ENCODE results near the gene MRPS2.

Gene MRPS2

GRCh38 chr9:135468854-135469521, 31.5 kb upstream of the MRPS2 start:
- no CpG with 5 or more reads among the region's 16 CpGs for WGBS (ENCODE audit: insufficient coverage, insufficient read length)
- H3K36me3 ChIP-seq (ENCODE audit: control insufficient read depth, insufficient read depth, low read length): no peaks in the 10 kb centered on the region
- H3K4me1 ChIP-seq (ENCODE audit: control insufficient read depth, insufficient read depth, low read length): peaks cover 6% of the 10 kb centered on the region
- DNase-seq (ENCODE audit: low read depth, low spot score): no peak
- H3K27me3 ChIP-seq (ENCODE audit: control insufficient read depth, insufficient read depth, low read length): no peaks in the 10 kb centered on the region
- no peak overlapping the region for H3K4me3 ChIP-seq (ENCODE audit: low read length)
- no peak overlapping the region for H3K27ac ChIP-seq (ENCODE audit: low read length)
- no peaks in the 10 kb centered on the region for H3K9me3 ChIP-seq (ENCODE audit: control insufficient read depth, insufficient read depth, low read length)

DNA sequence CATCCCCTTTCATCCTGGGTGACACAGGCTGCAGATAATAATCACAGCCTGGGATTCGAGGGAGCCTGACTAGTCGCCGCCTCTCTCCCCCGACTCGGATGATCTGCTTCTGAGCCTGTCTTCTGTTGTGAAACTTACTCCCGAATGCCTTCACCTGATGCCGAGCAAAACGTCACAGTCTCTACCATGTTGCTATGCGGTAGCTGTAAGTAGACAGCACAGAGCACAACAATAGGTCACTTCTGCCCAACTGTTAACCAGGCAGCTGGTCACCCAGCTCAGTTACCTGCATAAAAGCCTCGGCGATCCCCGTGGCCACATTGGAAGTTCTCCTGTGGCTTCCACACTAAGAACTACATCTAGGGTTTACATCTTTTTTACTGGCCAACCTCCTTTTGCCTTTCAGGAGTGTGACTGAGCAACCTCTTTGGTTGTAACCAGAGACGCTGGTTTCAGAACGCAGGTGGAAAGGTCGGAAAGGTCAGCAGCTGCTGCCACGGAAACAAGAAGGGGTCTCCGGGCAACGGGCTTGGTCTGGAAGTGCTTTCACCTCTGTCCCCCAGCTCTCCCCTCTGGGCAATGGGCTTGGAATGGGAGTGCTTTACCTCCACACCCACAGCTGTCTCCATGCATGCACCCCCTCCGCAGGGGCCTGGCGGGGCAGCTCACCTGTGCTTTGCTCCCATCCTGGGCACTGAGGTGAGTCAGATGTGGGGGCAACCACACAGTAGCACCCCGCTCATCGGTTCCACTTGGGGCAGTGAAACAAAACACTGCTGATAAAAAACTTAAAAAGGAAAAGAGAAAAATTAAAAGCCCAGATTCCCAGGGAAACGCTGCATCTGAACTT, 28.5 kb upstream of the MRPS2 start:
- peaks cover 6% of the 10 kb centered on the region for H3K4me1 ChIP-seq (ENCODE audit: control insufficient read depth, insufficient read depth, low read length)
- no CpG with 5 or more reads among the region's 23 CpGs for WGBS (ENCODE audit: insufficient coverage, insufficient read length)
- DNase-seq (ENCODE audit: low read depth, low spot score): no peak
- no peaks in the 10 kb centered on the region for H3K36me3 ChIP-seq (ENCODE audit: control insufficient read depth, insufficient read depth, low read length)
- no peak overlapping the region for H3K4me3 ChIP-seq (ENCODE audit: low read length)
- no peak overlapping the region for H3K27ac ChIP-seq (ENCODE audit: low read length)
- H3K9me3 ChIP-seq (ENCODE audit: control insufficient read depth, insufficient read depth, low read length): no peaks in the 10 kb centered on the region
- no peaks in the 10 kb centered on the region for H3K27me3 ChIP-seq (ENCODE audit: control insufficient read depth, insufficient read depth, low read length)

GRCh38 chr9:135473972-135474543, 26.4 kb upstream of the MRPS2 start:
- no peak for DNase-seq (ENCODE audit: low read depth, low spot score)
- no peak overlapping the region for H3K4me3 ChIP-seq (ENCODE audit: low read length)
- H3K27me3 ChIP-seq (ENCODE audit: control insufficient read depth, insufficient read depth, low read length): no peaks in the 10 kb centered on the region
- no CpG with 5 or more reads among the region's 12 CpGs for WGBS (ENCODE audit: insufficient coverage, insufficient read length)
- H3K4me1 ChIP-seq (ENCODE audit: control insufficient read depth, insufficient read depth, low read length): peaks cover 6% of the 10 kb centered on the region
- no peak overlapping the region for H3K27ac ChIP-seq (ENCODE audit: low read length)
- no peaks in the 10 kb centered on the region for H3K9me3 ChIP-seq (ENCODE audit: control insufficient read depth, insufficient read depth, low read length)
- H3K36me3 ChIP-seq (ENCODE audit: control insufficient read depth, insufficient read depth, low read length): no peaks in the 10 kb centered on the region

DNA sequence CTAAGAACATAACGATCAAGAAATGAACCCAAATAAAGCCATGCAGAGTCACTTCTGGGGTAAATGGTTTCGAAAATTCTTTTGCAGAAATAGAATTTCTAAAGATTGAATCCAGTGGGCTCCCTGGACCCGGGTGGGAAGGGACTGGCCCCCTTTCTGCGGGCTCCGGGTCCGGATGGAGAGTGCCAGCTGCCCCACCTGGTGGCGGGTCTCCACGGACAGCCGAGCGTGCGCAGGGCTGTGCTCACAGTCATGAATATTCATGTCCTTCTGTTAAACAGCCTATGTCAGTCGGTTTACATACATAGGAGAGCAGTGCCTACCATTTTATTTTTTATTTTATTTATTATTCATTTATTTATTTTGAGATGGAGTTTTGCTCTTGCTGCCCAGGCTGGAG, 25.6 kb upstream of the MRPS2 start:
- no peak overlapping the region for H3K27ac ChIP-seq (ENCODE audit: low read length)
- no peaks in the 10 kb centered on the region for H3K27me3 ChIP-seq (ENCODE audit: control insufficient read depth, insufficient read depth, low read length)
- no CpG with 5 or more reads among the region's 12 CpGs for WGBS (ENCODE audit: insufficient coverage, insufficient read length)
- no peak overlapping the region for H3K4me3 ChIP-seq (ENCODE audit: low read length)
- no peaks in the 10 kb centered on the region for H3K9me3 ChIP-seq (ENCODE audit: control insufficient read depth, insufficient read depth, low read length)
- no peaks in the 10 kb centered on the region for H3K36me3 ChIP-seq (ENCODE audit: control insufficient read depth, insufficient read depth, low read length)
- no peak for DNase-seq (ENCODE audit: low read depth, low spot score)
- peaks cover 6% of the 10 kb centered on the region for H3K4me1 ChIP-seq (ENCODE audit: control insufficient read depth, insufficient read depth, low read length)

DNA sequence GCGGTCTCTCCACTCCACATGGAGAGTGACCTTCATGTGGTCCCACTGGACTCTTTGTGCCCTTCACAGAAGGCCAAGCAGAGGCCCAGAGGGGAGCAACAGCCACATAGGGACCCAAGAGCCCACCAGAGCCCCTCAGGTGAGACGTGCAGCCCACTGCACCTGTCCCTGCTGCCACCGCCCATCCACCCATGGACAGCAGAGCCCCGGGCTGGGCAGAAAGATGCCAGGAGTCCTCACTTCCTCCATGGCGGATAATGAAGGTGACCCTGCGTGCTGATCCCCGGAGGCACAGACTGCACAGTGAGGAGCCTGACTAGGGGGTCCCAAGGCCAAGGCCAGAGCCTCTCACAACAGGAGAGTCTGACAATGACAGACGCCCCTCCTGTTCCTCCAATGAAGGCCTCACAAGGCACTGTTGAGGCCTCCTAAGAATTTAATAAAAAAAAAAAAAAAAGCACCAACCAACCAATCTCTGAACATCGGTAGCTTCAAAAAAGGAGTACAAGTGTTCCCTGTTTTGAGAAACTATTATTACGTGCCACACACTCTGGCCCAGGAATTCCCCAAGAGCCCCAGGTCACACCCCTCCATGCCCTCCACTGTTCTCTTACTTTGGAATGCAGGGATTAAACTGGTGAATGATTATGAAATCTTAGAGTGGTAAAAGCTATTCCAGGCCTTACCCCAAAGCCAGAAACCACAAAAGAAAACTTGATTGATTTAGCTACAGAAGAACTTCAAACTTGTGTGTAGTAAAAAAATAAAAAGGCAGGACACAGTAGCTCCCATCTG, 23.7 kb upstream of the MRPS2 start:
- no peaks in the 10 kb centered on the region for H3K36me3 ChIP-seq (ENCODE audit: control insufficient read depth, insufficient read depth, low read length)
- H3K27ac ChIP-seq (ENCODE audit: low read length): no peak overlapping the region
- no peaks in the 10 kb centered on the region for H3K27me3 ChIP-seq (ENCODE audit: control insufficient read depth, insufficient read depth, low read length)
- DNase-seq (ENCODE audit: low read depth, low spot score): no peak
- no peaks in the 10 kb centered on the region for H3K9me3 ChIP-seq (ENCODE audit: control insufficient read depth, insufficient read depth, low read length)
- no peak overlapping the region for H3K4me3 ChIP-seq (ENCODE audit: low read length)
- WGBS (ENCODE audit: insufficient coverage, insufficient read length): no CpG with 5 or more reads among the region's 10 CpGs
- H3K4me1 ChIP-seq (ENCODE audit: control insufficient read depth, insufficient read depth, low read length): peaks cover 7% of the 10 kb centered on the region

GRCh38 chr9:135478191-135478590, 22.3 kb upstream of the MRPS2 start:
- WGBS (ENCODE audit: insufficient coverage, insufficient read length): no CpG with 5 or more reads among the region's 10 CpGs
- no peak for DNase-seq (ENCODE audit: low read depth, low spot score)
- Histone ChIP-seq H3K4me1 (ENCODE audit: control insufficient read depth, insufficient read depth, low read length) (peaks cover 4% of the 10 kb centered on the region; the same call in 1 of the 2 replicates), H3K27ac (ENCODE audit: low read length) (no peak overlapping the region), H3K4me3 (ENCODE audit: low read length) (no peak overlapping the region), H3K27me3 (ENCODE audit: control insufficient read depth, insufficient read depth, low read length) (no peaks in the 10 kb centered on the region), H3K36me3 (ENCODE audit: control insufficient read depth, insufficient read depth, low read length) (peaks cover under 1% of the 10 kb centered on the region; the same call in 1 of the 2 replicates), H3K9me3 (ENCODE audit: control insufficient read depth, insufficient read depth, low read length) (no peaks in the 10 kb centered on the region)

GRCh38 chr9:135478829-135479468, 21.5 kb upstream of the MRPS2 start:
- Histone ChIP-seq H3K27ac (ENCODE audit: low read length) (no peak overlapping the region), H3K9me3 (ENCODE audit: control insufficient read depth, insufficient read depth, low read length) (no peaks in the 10 kb centered on the region), H3K4me1 (ENCODE audit: control insufficient read depth, insufficient read depth, low read length) (peaks cover 4% of the 10 kb centered on the region; the same call in 1 of the 2 replicates), H3K27me3 (ENCODE audit: control insufficient read depth, insufficient read depth, low read length) (no peaks in the 10 kb centered on the region), H3K36me3 (ENCODE audit: control insufficient read depth, insufficient read depth, low read length) (peaks cover 8% of the 10 kb centered on the region), H3K4me3 (ENCODE audit: low read length) (peak overlapping the region; percentile 44)
- no CpG with 5 or more reads among the region's 64 CpGs for WGBS (ENCODE audit: insufficient coverage, insufficient read length)
- DNase-seq (ENCODE audit: low read depth, low spot score): no peak

DNA sequence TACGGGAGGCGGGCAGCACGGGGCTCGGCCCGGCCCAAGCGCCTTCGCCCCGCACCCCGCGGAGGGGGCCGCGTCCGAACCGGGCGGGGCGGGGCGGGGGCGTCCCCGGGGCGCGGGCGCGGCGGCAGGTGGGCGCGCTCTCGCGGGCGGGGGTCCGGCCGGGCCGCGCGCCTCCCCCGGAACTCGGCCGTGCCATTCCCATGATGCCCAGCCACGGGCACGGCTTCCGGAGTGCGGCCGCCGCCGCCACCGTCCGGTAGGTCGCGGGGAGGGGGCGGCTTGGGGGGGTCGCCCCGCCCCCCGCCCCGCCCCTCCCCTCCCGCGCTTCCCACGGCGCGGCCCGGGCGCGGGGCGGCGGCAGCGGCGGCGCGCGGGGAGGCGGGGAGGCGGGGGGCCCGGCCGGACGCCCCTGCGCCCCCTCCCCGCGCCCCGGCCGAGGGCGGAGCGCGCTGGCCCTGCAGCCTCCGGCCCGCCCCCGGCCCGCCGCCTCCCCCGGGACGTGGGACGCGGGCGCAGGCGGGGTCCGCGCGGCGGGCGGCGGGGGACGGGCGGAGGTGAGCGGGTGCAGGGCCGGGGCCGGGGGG, 20.9 kb upstream of the MRPS2 start, which contains the start of gene PPP1R26:
Gene PPP1R26, plus strand, starts transcription at position 314 of the 584 bp plus-strand sequence. CDS start 4,729 bp downstream, outside the sequence.
- Histone ChIP-seq H3K4me3 (ENCODE audit: low read length) (peak within 1 kb of the TSS; percentile 44), H3K36me3 (ENCODE audit: control insufficient read depth, insufficient read depth, low read length) (peaks cover 14% of the 10 kb centered on the region), H3K27me3 (ENCODE audit: control insufficient read depth, insufficient read depth, low read length) (no peaks in the 10 kb centered on the region), H3K4me1 (ENCODE audit: control insufficient read depth, insufficient read depth, low read length) (peaks cover 4% of the 10 kb centered on the region; the same call in 1 of the 2 replicates), H3K27ac (ENCODE audit: low read length) (no peak within 1 kb of the TSS), H3K9me3 (ENCODE audit: control insufficient read depth, insufficient read depth, low read length) (no peaks in the 10 kb centered on the region)
- DNase-seq (ENCODE audit: low read depth, low spot score): no peak
- no CpG with 5 or more reads among the region's 103 CpGs for WGBS (ENCODE audit: insufficient coverage, insufficient read length)

GRCh38 chr9:135480071-135480939, 20.2 kb upstream of the MRPS2 start:
- WGBS (ENCODE audit: insufficient coverage, insufficient read length): no CpG with 5 or more reads among the region's 76 CpGs
- no peak overlapping the region for H3K27ac ChIP-seq (ENCODE audit: low read length)
- DNase-seq (ENCODE audit: low read depth, low spot score): no peak
- no peaks in the 10 kb centered on the region for H3K9me3 ChIP-seq (ENCODE audit: control insufficient read depth, insufficient read depth, low read length)
- peak overlapping the region; percentile 44 for H3K4me3 ChIP-seq (ENCODE audit: low read length)
- H3K27me3 ChIP-seq (ENCODE audit: control insufficient read depth, insufficient read depth, low read length): no peaks in the 10 kb centered on the region
- H3K36me3 ChIP-seq (ENCODE audit: control insufficient read depth, insufficient read depth, low read length): peaks cover 21% of the 10 kb centered on the region
- H3K4me1 ChIP-seq (ENCODE audit: control insufficient read depth, insufficient read depth, low read length): peaks cover 4% of the 10 kb centered on the region; the same call in 1 of the 2 replicates
